K562 (cell line): ENCODE measurements around the gene BUB3. TPM values are rescaled to one million over a fixed set of nuclear protein-coding genes. Genes with fewer than 3 reads are reported as not detected.

Experiments used
- CC2D1A ChIP-seq: fragments of 450-650 bp; IDR thresholded peaks from 2 replicates; pipeline ENCODE4 v1.6.1; 2017; ENCODE audit warnings: mild to moderate bottlenecking
- CEBPG ChIP-seq, 3 experiments: fragments of 200-800 bp in 1 of 3; sonication (Bioruptor generic) in 1 of 3; sonication (generic) in 1 of 3; formaldehyde crosslinking in 1 of 3; IDR thresholded peaks in 2 of 3; conservative IDR thresholded peaks in 1 of 3; 2 replicates each; pipeline versions ENCODE4 v1.6.1 to v1.8.0; 2016 to 2022; ENCODE audit warnings: missing compliant biosample characterization in 2 of 3, missing genetic modification characterization in 2 of 3, mild to moderate bottlenecking in 1 of 3, missing genetic modification reagents in 1 of 3
- DACH1 ChIP-seq: fragments of 450-650 bp; IDR thresholded peaks from 2 replicates; pipeline ENCODE4 v1.6.1; 2018; ENCODE audit not compliant: partially characterized antibody
- ETV1 ChIP-seq: fragments of 450-650 bp; conservative IDR thresholded peaks from 2 replicates; pipeline ENCODE4 v1.6.1; 2016; ENCODE audit warnings: missing genetic modification characterization, control low read depth, low read depth, missing compliant biosample characterization
- HNRNPLL ChIP-seq: fragments of 200-400 bp; formaldehyde crosslinking; IDR thresholded peaks from 2 replicates; pipeline ENCODE4 v1.6.1; 2017; ENCODE audit warnings: low read length, low read depth, mild to moderate bottlenecking; ENCODE audit not compliant: poor library complexity, severe bottlenecking
- MEIS2 ChIP-seq: fragments of 450-650 bp; IDR thresholded peaks from 2 replicates; pipeline ENCODE4 v1.6.1; 2014; ENCODE audit warnings: mild to moderate bottlenecking; ENCODE audit not compliant: partially characterized antibody
- NBN ChIP-seq: fragments of 450-650 bp; IDR thresholded peaks from 2 replicates; pipeline ENCODE4 v1.6.1; 2016; ENCODE audit warnings: low read depth, mild to moderate bottlenecking
- PML ChIP-seq: IDR thresholded peaks from 2 replicates; pipeline ENCODE4 v1.6.1; 2012; ENCODE audit warnings: low read length, inconsistent platforms
- SMARCE1 ChIP-seq: fragments of 450-650 bp; IDR thresholded peaks from 2 replicates; pipeline ENCODE4 v1.7.1; 2016; ENCODE audit warnings: mild to moderate bottlenecking
- SUPT5H ChIP-seq: fragments of 450-650 bp; IDR thresholded peaks from 2 replicates; pipeline ENCODE4 v1.6.1; 2016
- TBP ChIP-seq: optimal IDR thresholded peaks from 2 replicates; pipeline ENCODE3; 2011; ENCODE audit warnings: low read depth, low read length, improper control_type of control experiment
- TEAD1 ChIP-seq, 2 experiments: fragments of 450-650 bp in 1 of 2; sonication (generic) in 1 of 2; formaldehyde crosslinking; IDR thresholded peaks; 2 replicates each; pipeline versions ENCODE4 v1.4.0 to v1.8.0; 2020 to 2022; ENCODE audit warnings: mild to moderate bottlenecking in 2 of 2, missing genetic modification reagents in 1 of 2
- ZNF764 ChIP-seq: fragments of 250-450 bp; sonication (Bioruptor Pico); IDR thresholded peaks from 2 replicates; pipeline ENCODE4 v1.4.0; 2020; ENCODE audit warnings: low read depth, mild to moderate bottlenecking, moderate library complexity
- ZNF778 ChIP-seq: fragments of 450-650 bp; formaldehyde crosslinking; IDR thresholded peaks from 2 replicates; pipeline ENCODE4 v1.4.0; 2020; ENCODE audit warnings: mild to moderate bottlenecking, moderate library complexity
- polyA plus RNA-seq, 8 experiments: library from polyadenylated mRNA; depleted of rRNA in 4 of 8; stranded (reverse) in 5 of 8; unstranded in 3 of 8; fragments of >200 nt; fragmentation: Nextera tagmentation in 2 of 8; fragmentation: Illumina TruSeq in 1 of 8; extraction: Ambion mirVana in 2 of 8; extraction: Trizol in 1 of 8; gene quantifications; 2 replicates each; pipeline versions ENCODE4 v1.2.1 to v1.2.3, GENCODE V29; 2011 to 2014; ENCODE audit warnings: inconsistent platforms in 1 of 8, missing spikeins in 1 of 8
- total RNA-seq, 7 experiments: library from RNA; depleted of rRNA in 6 of 7; stranded (reverse); fragments of >200 nt in 6 of 7; fragmentation: Illumina TruSeq in 2 of 7; extraction: Trizol in 2 of 7; gene quantifications; 2 replicates each; pipeline versions ENCODE4 v1.2.1 to v1.2.3, GENCODE V29; 2011 to 2021; ENCODE audit warnings: low replicate concordance in 1 of 7
- TF ChIP-seq, protein P1 (sequence below): sonication (generic); formaldehyde crosslinking; IDR thresholded peaks from 2 replicates; pipeline ENCODE4 v1.8.0; 2022; ENCODE audit warnings: missing genetic modification reagents, mild to moderate bottlenecking, moderate library complexity, borderline replicate concordance
- TF ChIP-seq, protein P2 (sequence below), 2 experiments: fragments of 450-650 bp; IDR thresholded peaks; 2 replicates each; pipeline ENCODE4 v1.6.1; 2018; ENCODE audit warnings: mild to moderate bottlenecking in 2 of 2, low read depth in 1 of 2; ENCODE audit not compliant: partially characterized antibody in 2 of 2
- TF ChIP-seq, protein P3 (sequence below), 2 experiments: fragments of 450-650 bp; conservative IDR thresholded peaks; 2 replicates each; pipeline ENCODE4 v1.6.1; 2017; ENCODE audit warnings: mild to moderate bottlenecking in 2 of 2, moderate library complexity in 2 of 2
- TF ChIP-seq, protein P4 (sequence below), 2 experiments: fragments of 200-800 bp in 1 of 2; sonication (Bioruptor generic) in 1 of 2; sonication (generic) in 1 of 2; formaldehyde crosslinking in 1 of 2; IDR thresholded peaks in 1 of 2; conservative IDR thresholded peaks in 1 of 2; 2 replicates each; pipeline versions ENCODE4 v1.5.0 to v1.6.1; 2016 to 2020; ENCODE audit warnings: missing compliant biosample characterization in 1 of 2, missing genetic modification characterization in 1 of 2, missing genetic modification reagents in 1 of 2

Gene BUB3
- total and polyA plus RNA-seq, 9 of the 15 experiments (the other 6 are each of a cell fraction or from before 2014, with no cell fraction given): 167 to 761 (median 225) TPM

DNA sequence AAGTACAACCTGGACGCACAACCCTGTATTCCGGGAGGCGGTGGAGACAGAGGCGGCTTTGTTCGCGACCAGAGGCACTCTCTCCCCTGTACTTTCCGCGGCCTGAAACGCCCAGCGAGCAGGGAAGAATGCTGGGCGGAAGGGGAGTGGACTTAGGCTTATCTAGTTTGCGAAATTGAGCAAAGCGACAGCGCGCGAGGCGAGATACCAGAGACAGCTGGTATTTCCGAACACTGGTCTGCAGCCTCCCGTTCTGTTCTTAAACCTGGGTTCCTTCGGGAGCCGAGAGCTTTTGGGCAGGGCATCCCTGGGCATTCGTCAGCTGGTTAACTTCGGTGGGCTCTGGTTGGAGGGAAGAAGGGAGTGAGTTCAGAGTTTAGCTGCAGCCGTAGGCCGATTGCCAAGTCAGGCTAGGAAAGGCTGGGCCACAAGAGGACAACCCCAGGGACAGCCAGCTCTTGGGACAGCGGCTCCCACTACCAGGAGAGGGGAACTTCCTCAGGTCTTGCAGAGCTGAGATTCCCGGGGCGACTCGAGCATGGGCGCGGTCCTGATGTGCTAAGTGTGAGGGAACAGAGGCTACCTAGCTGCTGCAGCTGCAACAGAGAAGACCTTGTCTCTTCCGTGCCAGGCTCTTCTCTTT lies 14.6 kb upstream of the BUB3 start (continued):
- TF ChIP-seq ETV1 (peak; percentile 73), ZNF778 (CRISPR knock-in tag) (no peak), NBN (peak; percentile 45; the same call in 1 of the 2 replicates), SUPT5H (peak; percentile 65; the same call in 1 of the 2 replicates), TEAD1 (CRISPR knock-in tag; IDR thresholded peaks at IDR 0.05) (peak in 1 of 2 experiments; percentile 25; a peak in 1 of 4 replicates), HNRNPLL (peak; percentile 57), TBP (peak; percentile 77), ZNF764 (CRISPR knock-in tag) (no peak), CC2D1A (no peak), MEIS2 (peak; percentile 26), CEBPG (CRISPR knock-in tag; IDR thresholded peaks at IDR 0.05) (no peak), CEBPG (tag; conservative IDR thresholded peaks at IDR 0.05 in 1 of 2, IDR thresholded peaks at IDR 0.05 in 1 of 2) (peak in 1 of 2 experiments; percentile 58; a peak in 2 of 4 replicates), PML (peak; percentile 53; the same call in 1 of the 2 replicates), DACH1 (peak; percentile 73), SMARCE1 (peak; percentile 49; the same call in 1 of the 2 replicates)
- TF ChIP-seq, protein P1, sequence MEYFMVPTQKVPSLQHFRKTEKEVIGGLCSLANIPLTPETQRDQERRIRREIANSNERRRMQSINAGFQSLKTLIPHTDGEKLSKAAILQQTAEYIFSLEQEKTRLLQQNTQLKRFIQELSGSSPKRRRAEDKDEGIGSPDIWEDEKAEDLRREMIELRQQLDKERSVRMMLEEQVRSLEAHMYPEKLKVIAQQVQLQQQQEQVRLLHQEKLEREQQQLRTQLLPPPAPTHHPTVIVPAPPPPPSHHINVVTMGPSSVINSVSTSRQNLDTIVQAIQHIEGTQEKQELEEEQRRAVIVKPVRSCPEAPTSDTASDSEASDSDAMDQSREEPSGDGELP: peak; percentile 91; the same call in 1 of the 2 replicates
- TF ChIP-seq, protein P2, sequence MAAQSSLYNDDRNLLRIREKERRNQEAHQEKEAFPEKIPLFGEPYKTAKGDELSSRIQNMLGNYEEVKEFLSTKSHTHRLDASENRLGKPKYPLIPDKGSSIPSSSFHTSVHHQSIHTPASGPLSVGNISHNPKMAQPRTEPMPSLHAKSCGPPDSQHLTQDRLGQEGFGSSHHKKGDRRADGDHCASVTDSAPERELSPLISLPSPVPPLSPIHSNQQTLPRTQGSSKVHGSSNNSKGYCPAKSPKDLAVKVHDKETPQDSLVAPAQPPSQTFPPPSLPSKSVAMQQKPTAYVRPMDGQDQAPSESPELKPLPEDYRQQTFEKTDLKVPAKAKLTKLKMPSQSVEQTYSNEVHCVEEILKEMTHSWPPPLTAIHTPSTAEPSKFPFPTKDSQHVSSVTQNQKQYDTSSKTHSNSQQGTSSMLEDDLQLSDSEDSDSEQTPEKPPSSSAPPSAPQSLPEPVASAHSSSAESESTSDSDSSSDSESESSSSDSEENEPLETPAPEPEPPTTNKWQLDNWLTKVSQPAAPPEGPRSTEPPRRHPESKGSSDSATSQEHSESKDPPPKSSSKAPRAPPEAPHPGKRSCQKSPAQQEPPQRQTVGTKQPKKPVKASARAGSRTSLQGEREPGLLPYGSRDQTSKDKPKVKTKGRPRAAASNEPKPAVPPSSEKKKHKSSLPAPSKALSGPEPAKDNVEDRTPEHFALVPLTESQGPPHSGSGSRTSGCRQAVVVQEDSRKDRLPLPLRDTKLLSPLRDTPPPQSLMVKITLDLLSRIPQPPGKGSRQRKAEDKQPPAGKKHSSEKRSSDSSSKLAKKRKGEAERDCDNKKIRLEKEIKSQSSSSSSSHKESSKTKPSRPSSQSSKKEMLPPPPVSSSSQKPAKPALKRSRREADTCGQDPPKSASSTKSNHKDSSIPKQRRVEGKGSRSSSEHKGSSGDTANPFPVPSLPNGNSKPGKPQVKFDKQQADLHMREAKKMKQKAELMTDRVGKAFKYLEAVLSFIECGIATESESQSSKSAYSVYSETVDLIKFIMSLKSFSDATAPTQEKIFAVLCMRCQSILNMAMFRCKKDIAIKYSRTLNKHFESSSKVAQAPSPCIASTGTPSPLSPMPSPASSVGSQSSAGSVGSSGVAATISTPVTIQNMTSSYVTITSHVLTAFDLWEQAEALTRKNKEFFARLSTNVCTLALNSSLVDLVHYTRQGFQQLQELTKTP (IDR thresholded peaks at IDR 0.05; ENCODE audit: low read depth in 1 of 2, partially characterized antibody in 2 of 2): peak in 1 of 2 experiments; percentile 66
- TF ChIP-seq, protein P3, sequence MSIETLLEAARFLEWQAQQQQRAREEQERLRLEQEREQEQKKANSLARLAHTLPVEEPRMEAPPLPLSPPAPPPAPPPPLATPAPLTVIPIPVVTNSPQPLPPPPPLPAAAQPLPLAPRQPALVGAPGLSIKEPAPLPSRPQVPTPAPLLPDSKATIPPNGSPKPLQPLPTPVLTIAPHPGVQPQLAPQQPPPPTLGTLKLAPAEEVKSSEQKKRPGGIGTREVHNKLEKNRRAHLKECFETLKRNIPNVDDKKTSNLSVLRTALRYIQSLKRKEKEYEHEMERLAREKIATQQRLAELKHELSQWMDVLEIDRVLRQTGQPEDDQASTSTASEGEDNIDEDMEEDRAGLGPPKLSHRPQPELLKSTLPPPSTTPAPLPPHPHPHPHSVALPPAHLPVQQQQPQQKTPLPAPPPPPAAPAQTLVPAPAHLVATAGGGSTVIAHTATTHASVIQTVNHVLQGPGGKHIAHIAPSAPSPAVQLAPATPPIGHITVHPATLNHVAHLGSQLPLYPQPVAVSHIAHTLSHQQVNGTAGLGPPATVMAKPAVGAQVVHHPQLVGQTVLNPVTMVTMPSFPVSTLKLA (conservative IDR thresholded peaks at IDR 0.05): peak in 1 of 2 experiments; percentile 45; a peak in 1 of 4 replicates
- TF ChIP-seq, protein P4, sequence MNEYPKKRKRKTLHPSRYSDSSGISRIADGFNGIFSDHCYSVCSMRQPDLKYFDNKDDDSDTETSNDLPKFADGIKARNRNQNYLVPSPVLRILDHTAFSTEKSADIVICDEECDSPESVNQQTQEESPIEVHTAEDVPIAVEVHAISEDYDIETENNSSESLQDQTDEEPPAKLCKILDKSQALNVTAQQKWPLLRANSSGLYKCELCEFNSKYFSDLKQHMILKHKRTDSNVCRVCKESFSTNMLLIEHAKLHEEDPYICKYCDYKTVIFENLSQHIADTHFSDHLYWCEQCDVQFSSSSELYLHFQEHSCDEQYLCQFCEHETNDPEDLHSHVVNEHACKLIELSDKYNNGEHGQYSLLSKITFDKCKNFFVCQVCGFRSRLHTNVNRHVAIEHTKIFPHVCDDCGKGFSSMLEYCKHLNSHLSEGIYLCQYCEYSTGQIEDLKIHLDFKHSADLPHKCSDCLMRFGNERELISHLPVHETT (CRISPR knock-in tag; conservative IDR thresholded peaks at IDR 0.05 in 1 of 2, IDR thresholded peaks at IDR 0.05 in 1 of 2): peak in 1 of 2 experiments; percentile 39; a peak in 1 of 4 replicates
